HG03066 (cell line): ENCODE measurements around the gene DZIP1.
"Not testable (repeated sequence)": the region's sequence is repeated elsewhere in the genome, so short reads cannot be mapped to it uniquely, and the experiment has no call there.

Experiments used
- ATAC-seq: cut with Tn5 transposase; IDR thresholded peaks from one replicate; pipeline ENCODE4 v1.9.1; 2021; ENCODE audit warnings: low read depth; ENCODE audit not compliant: unreplicated experiment

DZIP1 gene, protein sequence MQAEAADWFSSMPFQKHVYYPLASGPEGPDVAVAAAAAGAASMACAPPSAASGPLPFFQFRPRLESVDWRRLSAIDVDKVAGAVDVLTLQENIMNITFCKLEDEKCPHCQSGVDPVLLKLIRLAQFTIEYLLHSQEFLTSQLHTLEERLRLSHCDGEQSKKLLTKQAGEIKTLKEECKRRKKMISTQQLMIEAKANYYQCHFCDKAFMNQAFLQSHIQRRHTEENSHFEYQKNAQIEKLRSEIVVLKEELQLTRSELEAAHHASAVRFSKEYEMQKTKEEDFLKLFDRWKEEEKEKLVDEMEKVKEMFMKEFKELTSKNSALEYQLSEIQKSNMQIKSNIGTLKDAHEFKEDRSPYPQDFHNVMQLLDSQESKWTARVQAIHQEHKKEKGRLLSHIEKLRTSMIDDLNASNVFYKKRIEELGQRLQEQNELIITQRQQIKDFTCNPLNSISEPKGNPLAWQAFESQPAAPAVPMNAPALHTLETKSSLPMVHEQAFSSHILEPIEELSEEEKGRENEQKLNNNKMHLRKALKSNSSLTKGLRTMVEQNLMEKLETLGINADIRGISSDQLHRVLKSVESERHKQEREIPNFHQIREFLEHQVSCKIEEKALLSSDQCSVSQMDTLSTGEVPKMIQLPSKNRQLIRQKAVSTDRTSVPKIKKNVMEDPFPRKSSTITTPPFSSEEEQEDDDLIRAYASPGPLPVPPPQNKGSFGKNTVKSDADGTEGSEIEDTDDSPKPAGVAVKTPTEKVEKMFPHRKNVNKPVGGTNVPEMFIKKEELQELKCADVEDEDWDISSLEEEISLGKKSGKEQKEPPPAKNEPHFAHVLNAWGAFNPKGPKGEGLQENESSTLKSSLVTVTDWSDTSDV

DNA sequence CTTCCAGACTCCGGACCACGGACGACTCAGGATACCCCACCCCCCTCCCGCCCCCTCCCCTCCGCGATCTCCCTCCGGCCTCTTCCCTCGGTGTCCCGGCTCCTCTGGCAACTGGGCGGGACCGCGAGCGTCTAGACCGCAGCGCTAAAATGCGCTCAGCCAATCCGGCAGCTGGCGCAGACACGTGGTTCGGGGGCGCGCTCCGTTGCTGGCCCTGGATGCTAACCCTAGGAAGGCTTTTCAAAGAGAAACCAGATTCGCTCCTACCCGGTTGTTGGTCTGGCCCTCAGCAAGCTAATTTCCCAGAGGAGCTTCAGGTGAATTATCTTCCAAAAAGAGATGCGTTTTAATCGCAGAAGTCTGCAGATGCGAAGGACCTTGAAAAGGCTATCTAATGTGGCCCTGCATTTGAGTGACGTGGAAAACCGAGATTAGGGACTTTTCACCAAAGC is at the start of gene DZIP1:
DZIP1 (minus strand) TSS at position 106 of the 452 bp plus-strand sequence. CDS start 2,677 bp downstream, outside the sequence.
- ATAC-seq: peak; percentile 57

DNA sequence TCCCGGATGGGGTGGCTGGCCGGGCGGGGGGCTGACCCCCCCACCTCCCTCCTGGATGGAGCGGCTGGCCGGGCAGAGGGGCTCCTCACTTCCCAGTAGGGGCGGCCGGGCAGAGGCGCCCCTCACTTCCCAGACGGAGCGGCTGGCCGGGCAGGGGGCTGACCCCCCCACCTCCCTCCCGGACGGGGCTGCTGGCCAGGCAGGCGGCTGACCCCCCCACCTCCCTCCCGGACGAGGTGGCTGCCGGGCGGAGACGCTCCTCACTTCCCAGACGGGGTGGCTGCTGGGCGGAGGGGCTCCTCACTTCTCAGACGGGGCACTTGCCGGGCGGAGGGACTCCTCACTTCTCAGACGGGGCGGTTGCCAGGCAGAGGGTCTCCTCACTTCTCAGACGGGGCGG is 46.5 kb upstream of the DZIP1 start:
- ATAC-seq: not testable (repeated sequence)

DNA sequence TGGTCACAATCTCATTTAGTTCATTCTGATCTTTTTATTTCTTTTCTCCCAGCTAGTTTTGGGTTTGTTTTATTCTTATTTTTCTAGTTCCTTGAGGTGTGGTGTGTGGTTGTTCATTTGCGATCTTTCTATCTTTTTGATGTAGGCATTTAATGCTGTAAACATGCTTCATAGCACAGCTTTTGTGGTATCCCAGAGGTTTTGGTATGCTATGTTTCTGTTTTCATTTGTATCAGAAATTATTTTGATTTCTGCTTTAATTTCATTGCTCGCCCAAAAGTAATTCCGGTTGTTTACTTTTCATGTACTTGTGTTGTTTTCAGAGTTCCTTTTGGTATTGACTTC is 45.0 kb upstream of the DZIP1 start:
- ATAC-seq: no peak

DNA sequence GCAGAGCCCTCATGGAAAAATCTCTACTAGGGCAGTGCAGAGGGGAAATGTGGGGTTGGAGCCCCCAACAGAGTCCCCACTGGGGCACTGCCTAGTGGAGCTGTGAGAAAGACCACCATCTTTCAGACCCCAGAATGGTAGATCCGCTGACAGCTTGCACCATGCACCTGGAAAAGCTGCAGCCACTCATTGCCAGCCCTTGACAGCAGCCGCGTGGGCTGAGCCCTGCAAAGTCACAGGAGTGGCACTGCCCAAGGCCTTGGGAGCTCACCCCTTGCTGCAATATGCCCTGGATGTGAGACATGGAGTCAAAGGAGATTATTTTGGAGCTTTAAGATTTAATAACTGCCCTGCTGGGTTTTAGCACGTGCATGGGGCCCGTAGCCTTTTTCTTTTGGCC is 40.5 kb upstream of the DZIP1 start:
- not testable (repeated sequence) for ATAC-seq

DNA sequence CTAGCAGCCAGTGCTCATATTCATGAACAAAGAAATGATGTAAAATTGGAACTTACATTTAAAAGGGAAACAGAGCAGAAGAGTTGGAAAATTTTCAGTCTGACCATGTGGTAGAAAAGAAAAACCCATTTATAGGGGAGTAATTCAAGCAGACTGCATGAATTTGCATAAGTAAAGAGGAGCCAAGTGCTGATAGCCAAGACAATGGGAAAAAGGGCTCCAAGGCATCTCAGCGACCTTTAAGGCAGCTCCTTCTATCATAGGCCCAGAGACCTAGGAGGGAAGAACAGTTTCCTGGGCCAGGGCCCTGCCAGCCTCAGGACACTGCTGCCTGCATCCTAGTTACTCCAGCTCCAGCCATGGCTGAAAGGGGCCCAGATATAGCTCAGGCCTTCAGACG is 39.9 kb upstream of the DZIP1 start:
- no peak for ATAC-seq

DNA sequence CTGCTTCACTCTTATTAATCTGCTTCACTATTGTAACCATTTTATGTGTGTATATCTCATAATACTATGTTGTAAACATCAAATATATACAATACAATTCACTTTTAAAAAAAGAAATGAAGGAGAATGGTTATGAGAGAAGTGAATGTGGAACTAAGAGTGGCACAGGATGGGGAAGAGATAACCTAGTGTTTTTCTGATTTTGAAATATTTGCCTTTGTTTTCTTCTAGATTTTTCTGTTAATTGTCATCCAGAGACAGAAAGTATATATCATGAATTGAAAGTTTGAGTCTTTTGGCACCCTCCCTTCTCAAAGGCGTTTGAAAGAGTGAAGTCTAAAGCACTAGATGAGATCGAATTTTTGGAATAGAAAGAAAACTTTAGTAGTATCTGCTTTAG is 35.2 kb upstream of the DZIP1 start:
- no peak for ATAC-seq

DNA sequence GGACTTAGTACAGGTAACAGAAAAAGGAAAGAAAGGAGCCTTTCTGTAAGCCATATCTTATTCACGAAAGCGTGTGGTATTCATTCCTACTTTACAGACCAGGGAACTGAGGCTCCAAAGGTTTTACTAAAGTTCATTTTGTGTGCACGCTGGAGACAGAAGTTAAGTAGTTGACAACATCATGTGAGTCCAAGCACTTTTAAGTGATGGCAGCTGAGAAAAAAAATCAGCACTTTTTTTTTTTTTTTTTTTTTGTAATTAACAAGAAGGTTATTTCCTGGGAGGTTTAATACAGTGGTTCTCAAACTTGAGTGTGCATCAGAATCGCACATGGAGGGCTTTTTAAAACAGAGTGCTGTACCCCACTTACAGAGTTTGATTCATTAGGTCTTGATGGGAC is 34.5 kb upstream of the DZIP1 start:
- ATAC-seq: no peak

DNA sequence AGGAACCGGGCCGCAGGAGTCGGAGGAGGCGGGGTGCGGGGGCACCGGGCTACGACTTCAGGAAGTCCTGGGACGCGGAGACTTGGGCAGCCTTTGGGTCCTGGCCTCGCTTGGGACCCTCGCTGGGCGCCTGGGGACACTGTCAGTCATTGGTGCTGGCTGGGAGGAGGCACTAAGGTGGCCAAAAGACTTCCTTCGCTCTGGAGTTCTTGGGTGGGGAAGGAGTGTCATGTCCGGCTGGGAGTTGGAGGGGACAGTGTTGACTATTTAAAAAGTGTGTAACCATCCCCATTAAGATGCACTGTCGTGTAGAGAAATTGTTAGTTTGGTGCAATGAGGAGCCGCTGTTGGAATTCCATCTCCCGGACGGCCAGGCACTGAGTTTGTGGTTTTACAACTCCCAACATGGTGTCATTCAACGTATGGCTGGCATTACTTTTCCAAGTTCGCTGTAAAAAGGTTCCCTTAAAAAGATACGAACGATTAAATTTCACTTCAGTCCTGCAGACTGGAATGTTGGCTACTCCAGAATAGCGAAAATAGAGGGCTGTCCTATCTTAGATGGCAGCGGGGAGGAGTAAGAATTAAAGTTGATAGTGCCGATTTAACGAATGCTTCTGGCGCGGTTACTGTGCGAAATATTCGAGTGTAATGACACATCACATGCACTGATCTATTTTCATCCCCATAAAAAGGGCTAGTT is 33.2 kb upstream of the DZIP1 start:
- peak; percentile 6 for ATAC-seq

DNA sequence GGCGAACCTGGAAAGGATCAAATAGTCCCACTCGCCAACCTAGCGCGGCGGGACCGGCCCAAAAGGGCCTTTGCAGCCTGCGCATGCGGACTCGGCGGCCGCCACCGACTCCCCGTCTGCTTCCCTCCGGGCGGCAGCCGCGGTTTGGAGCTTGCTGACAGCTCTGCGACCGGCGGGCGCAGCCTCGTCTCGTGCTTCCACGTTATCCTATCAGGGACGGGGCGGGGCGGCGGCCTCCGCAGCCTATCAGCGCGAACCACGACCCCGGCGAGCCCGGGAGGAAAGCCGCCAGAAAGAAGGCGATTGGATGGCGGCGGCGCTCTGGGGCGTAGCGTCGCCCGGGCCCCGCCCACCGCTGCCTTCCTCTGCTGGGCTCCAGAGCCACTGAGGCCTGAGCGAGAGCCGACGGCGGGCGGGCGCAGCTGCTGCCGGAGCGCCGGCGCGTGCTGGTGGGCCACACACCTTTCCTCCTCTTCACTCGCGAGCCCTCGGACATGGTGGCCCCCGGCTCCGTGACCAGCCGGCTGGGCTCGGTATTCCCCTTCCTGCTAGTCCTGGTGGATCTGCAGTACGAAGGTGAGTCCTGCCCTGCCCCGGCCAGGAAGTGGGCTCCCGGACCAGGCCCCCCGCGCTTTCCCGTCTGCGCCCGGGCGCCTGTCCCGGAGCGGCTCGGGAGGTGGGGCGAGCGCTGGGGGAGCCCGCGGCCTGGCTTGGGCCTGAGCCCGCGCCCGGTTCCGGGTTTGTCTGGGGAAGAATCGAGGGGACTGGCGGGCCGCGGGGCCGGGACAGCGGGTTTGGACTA is 32.5 kb upstream of the DZIP1 start, which contains the start of gene DNAJC3:
DNAJC3 (plus strand) TSS at position 378 of the 802 bp plus-strand sequence; CDS start at position 495, 117 bp downstream.
- ATAC-seq: peak; percentile 88

DNA sequence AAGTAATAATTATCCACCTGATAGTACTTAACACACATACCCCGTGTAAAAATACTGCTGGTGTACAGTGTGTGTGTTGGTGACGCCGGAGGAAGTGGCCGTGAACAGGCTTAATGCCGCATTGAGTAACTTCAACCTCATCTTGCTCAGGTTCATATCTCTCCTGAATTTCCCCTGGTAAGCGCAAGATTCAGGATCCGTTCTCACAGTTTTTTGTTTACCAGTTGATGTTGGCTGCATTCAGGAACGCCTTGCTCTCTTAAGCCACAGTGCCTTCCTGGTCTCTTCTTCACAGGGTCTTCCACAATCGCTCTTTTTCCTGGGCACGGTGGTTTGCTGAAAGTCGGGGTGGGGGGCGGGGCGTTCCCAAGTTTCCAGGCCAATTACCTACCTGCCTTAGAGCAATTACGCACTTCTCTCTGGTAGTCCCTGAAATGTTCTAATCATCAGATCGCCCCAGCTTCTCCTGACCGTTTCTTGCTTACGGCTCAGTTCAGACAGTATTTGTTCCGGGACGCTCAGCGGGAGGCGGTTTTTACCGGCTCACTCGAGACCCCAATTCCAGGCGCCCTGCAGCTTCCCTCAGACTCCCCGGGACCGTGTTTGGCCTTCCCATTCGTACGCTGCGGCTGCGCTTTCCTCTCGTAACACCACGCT is 31.7 kb upstream of the DZIP1 start:
- ATAC-seq: peak; percentile 15

DNA sequence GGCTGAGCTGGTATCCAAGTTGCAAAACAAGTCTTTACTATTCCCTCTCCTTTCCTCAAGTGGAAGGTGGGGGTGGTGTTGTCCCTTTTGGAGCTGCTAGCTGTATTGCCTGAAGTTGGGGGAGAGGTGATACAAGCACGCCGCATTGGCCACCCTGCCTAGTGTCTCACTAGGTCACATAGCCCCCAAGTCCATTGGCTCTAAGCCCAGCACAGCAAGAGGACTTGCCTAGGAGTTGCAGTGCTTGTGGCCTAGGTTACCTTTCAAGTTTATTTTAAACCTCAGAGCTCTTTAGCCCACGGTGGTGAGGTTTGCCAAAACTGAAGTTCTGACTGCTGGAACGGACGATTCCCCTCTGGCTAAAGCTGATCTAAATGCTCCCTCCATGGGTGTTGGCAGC is 27.1 kb upstream of the DZIP1 start:
- ATAC-seq: no peak

DNA sequence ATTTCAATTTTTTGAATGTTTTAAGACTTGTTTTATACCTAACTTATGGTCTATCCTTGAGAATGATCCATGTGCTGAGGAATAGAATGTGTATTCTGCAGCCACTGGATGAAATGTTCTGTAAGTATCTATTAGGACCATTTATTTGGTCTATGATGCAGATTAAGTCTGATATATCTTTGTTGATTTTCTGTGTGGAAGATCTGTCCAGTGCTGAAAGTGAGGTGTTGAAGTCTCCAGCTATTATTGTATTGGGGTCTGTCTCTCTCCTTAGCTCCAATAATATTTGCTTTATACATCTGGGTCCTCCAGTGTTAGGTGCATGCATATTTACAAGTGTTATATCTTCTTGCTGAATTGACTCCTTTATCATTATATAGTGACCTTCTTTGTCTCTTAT is 22.7 kb upstream of the DZIP1 start:
- not testable (repeated sequence) for ATAC-seq

DNA sequence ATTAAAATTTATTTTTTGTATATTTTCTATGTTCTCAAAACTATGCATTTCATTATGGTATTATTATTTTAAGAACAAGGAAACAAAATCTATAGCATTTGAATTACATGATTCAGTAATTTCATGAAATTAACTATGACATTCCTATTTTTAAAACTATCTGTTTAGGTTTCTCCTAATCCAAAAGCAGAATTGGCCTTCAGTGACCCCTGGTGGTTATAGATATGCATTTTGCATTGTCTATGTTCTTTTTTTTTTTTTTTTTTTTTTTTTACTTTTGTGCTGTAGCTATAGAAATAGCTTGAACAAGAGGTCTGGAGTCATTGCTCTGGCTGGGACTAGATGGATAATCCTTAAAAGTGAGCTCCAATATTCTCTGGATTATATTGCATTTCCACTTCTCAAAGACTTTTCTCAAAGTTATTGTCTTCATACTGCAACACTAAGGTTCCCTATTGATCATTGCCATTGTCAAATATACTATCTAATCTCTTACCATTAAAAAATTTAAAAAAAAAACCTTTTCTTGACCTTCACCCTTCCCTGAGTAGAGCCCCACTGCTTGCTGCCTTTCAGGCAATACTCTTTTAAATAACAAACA is 16.6 kb upstream of the DZIP1 start:
- no peak for ATAC-seq

DNA sequence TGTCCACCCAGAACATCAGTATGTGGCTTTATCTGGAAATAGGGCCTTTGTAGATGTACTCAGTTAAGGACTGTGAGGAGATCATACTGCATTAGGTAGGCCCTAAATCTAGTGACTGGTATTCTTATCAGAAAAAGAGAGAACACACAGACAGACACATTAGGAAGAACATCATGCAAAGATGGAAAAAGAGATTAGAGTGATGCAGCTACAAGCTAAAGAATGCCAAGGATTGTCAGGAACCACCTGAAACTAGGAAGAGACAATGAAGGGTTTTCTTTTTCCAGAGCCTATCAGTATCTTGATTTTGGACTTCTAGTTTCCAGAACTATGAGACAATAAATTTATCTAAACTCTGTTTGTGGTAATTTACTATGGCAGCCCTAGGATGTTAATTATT is 15.0 kb upstream of the DZIP1 start:
- no peak for ATAC-seq

DNA sequence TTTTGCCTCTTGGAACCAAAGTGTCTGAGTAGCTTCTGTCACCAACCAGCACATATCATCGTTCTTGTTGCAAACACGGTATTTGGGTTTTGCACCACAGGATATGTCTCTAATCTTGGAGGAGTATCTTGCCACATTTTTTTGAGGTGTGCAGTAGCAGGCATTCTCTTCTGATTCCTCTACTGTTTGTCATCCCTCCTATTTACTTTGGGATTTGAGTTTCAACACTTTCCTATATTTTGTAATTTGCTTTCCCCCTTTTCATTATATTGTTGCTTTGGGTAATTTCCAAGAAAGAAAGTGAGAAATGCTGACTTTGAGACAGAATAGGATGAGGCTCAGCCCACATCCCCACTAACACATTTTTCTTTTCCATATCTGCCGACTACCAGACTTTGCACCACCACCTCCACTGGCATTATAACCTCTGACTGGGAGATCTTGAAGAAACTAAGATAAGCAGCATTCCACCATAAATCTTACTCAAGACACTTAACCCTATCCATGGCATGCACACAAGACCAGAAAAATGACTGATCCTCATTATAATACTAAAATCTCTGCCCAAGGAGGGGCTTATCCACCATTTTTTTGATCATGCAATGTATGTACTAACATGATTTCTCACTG is 12.0 kb upstream of the DZIP1 start:
- no peak for ATAC-seq

DNA sequence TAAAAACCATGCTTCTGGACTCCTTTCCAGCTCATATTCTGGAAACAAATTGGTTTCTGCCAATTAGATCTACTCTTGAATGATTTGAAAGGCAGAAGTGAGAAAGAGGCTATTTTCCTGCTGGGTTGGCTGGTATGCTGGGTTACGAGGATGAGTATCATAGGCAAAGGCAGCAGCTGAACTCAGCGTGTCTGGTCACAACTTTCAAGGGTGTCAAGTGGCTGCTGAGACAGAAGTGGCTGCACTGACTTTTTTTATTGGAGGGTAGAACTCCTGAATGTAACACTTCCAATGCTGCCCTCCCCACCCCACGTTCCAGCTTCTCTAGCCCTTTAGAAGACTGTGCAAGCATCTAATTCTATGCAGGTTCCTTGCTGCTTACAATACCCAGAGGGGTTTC is 8.3 kb upstream of the DZIP1 start:
- no peak for ATAC-seq

DNA sequence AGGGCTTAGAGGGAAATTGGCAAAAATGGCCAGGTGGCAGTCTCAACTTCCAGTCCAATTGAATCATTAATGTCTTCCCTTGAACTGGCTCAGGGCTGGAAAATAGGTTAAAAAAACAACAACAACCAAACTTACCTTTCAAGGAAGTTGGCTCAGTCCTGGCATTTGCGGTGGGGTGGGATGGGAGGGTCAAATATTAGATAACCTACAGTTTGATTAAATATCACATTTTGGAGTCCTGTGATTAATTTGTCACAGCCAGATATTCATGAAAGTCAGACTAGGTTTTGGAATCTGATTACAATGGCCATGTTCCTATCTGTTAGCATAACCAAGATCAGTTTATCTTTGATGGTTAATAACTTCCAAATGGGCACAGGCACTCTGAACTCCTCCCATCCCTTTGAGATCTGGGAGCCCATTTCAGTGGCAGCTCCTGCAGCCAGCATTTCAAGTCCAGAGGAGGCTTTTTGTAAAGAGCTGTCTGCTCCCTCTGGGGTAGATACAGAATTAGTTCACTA is 7.8 kb upstream of the DZIP1 start:
- no peak for ATAC-seq

DNA sequence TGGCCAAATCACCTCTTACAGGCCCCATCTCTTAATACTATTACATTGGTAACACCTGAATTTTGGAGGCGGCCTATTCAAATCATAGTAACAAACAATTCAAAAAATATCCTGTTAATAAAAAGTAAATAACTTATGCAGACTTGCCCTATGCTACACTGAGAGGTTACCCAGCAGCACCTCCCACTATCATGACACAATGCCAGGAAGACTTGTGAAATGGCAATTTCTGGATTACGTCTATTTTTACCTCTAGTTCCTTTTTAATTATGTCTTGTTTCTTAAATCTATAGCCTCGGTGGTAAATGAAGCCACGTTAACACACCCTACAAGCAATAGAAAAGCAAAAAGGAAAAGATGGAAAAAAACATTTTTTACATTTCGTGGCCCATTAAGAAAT is 6.2 kb upstream of the DZIP1 start:
- ATAC-seq: no peak

DNA sequence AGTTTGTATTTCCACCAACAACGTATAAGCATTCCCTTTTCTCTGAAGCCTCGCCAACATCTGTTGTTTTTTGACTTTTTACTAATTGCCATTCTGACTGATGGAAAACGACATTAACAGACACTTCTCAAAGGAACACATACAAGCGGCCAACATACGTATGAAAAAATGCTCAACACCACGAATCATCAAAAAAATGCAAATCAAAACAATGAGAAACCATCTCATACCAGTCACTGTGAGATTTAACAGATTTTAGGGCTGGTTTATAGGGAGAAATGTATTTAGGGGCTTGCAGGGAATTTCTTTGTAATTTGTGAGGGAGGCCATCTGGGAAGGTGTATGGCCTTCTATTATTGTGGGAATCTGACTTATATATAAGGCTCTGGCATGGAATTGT is 2.8 kb upstream of the DZIP1 start:
- no peak for ATAC-seq
